ENCODE data around the gene ZBTB16.

GRCh38 chr11:114185436-114185835, 125.9 kb downstream of the ZBTB16 start:
- TF ChIP-seq CTCF (IDR thresholded peaks at IDR 0.05): no peak
- TF ChIP-seq POLR2AphosphoS5 (IDR thresholded peaks at IDR 0.05; ENCODE audit: low read depth, low read length): no peak
- no peak for TF ChIP-seq TCF7L2 (IDR thresholded peaks at IDR 0.05; ENCODE audit: low read depth, low read length)
- TF ChIP-seq REST (IDR thresholded peaks at IDR 0.05; ENCODE audit: insufficient read depth in 1 of 2, low read depth in 2 of 2, low read length in 1 of 2): no peak

All from Panc1 (cell line).